Uterus (tissue), 2 donors: ENCODE results near the gene TEKT3.

Experiments used
- POLR2A ChIP-seq, 2 donors: fragments of 450-650 bp; IDR thresholded peaks; one replicate each; pipeline ENCODE4 v1.6.1; 2016; ENCODE audit warnings: antibody characterized with exemption in 2 of 2, mild to moderate bottlenecking in 1 of 2, moderate library complexity in 1 of 2
- TF ChIP-seq, protein P1 (sequence below), 4 experiments: fragments of 200-600 bp in 2 of 4; fragments of 450-650 bp in 2 of 4; sonication (generic) in 2 of 4; IDR thresholded peaks; one replicate each; pipeline ENCODE4 v1.5.1; 2016 to 2019; ENCODE audit warnings: antibody characterized with exemption in 4 of 4, mild to moderate bottlenecking in 2 of 4, moderate library complexity in 1 of 4

DNA sequence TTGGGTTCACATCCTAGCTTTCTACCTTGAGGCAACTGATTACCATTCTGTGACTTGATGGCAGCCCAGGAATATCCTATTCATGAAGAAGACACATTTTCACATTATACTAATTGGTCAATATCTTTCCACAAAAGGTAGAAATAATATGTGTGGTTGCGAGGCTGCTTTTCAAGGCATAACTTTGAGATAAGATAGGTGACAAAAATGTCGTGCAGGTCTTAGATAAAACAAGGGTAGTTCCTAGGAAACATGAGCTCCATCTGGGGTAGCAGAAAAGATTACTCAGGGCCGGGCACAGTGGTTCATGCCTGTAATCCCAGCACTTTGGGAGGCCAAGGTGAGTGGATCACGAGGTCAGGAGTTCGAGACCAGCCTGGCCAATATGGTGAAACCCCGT is 22.3 kb upstream of the TEKT3 start:
- TF ChIP-seq POLR2A (IDR thresholded peaks at IDR 0.05): no peak
- TF ChIP-seq, protein P1, sequence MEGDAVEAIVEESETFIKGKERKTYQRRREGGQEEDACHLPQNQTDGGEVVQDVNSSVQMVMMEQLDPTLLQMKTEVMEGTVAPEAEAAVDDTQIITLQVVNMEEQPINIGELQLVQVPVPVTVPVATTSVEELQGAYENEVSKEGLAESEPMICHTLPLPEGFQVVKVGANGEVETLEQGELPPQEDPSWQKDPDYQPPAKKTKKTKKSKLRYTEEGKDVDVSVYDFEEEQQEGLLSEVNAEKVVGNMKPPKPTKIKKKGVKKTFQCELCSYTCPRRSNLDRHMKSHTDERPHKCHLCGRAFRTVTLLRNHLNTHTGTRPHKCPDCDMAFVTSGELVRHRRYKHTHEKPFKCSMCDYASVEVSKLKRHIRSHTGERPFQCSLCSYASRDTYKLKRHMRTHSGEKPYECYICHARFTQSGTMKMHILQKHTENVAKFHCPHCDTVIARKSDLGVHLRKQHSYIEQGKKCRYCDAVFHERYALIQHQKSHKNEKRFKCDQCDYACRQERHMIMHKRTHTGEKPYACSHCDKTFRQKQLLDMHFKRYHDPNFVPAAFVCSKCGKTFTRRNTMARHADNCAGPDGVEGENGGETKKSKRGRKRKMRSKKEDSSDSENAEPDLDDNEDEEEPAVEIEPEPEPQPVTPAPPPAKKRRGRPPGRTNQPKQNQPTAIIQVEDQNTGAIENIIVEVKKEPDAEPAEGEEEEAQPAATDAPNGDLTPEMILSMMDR (IDR thresholded peaks at IDR 0.05): no peak
